Cardiac muscle cell (in vitro differentiated cells and primary cell): ENCODE results near the gene TMEM259. TPM values are rescaled to one million over a fixed set of nuclear protein-coding genes. Genes with fewer than 3 reads are reported as not detected.

Experiments used
- DNase-seq, 2 donors: peaks; one replicate each; pipeline versions ENCODE4 v3.0.0 to v3.0.0-alpha.2; 2010 to 2017; ENCODE audit warnings: low read depth in 1 of 2, low spot score in 1 of 2
- H3K27ac ChIP-seq: fragments of 200-600 bp; sonication (generic); 2 replicates; pipeline ENCODE4 v1.5.1; 2016
- H3K27me3 ChIP-seq: fragments of 200-600 bp; sonication (generic); 2 replicates; pipeline ENCODE4 v1.6.0; 2016; ENCODE audit warnings: control low read depth
- H3K36me3 ChIP-seq: fragments of 200-600 bp; sonication (generic); 2 replicates; pipeline ENCODE4 v1.5.1; 2016; ENCODE audit warnings: control low read depth
- H3K4me1 ChIP-seq: fragments of 200-600 bp; sonication (generic); 2 replicates; pipeline ENCODE4 v1.8.1; 2017; ENCODE audit warnings: low read depth, mild to moderate bottlenecking, mixed run types
- H3K4me3 ChIP-seq: fragments of 200-600 bp; sonication (generic); 2 replicates; pipeline ENCODE4 v1.5.1; 2016; ENCODE audit warnings: mild to moderate bottlenecking
- H3K9me3 ChIP-seq: fragments of 200-600 bp; sonication (generic); 2 replicates; pipeline ENCODE4 v1.5.1; 2017; ENCODE audit warnings: low read depth, mild to moderate bottlenecking, control low read depth
- CTCF ChIP-seq: IDR thresholded peaks from 2 replicates; pipeline ENCODE4 v1.5.1; 2012; ENCODE audit warnings: low read depth, mild to moderate bottlenecking, low read length
- polyA plus RNA-seq: library from polyadenylated mRNA; unstranded; fragments of >200 nt; fragmentation: Nextera tagmentation; extraction: Ambion mirVana; gene quantifications from 2 replicates; pipeline ENCODE4 v1.2.1, GENCODE V29; 2016
- total RNA-seq: library from RNA; depleted of rRNA; stranded (reverse); fragments of >200 nt; gene quantifications from 2 replicates; pipeline ENCODE4 v1.2.3, GENCODE V29; 2016

TMEM259 gene
- total and polyA plus RNA-seq, 2 experiments from 2014 or later: 370 to 403 TPM

- peak; percentile 34 to 58 for DNase-seq
- H3K4me3 ChIP-seq: no peak overlapping the region
- TF ChIP-seq CTCF: no peak
- no peaks in the 10 kb centered on the region for H3K27me3 ChIP-seq
- no peaks in the 10 kb centered on the region for H3K9me3 ChIP-seq
- H3K36me3 ChIP-seq: no peaks in the 10 kb centered on the region
- H3K27ac ChIP-seq: peak overlapping the region; percentile 85
- H3K4me1 ChIP-seq: peaks cover 8% of the 10 kb centered on the region
These were observed 40.6 kb downstream of the TMEM259 start for GRCh38 chr19:980133-980998.

GRCh38 chr19:979318-979741 lies 41.6 kb downstream of the TMEM259 start:
- Histone ChIP-seq H3K4me3 (no peak overlapping the region), H3K27me3 (no peaks in the 10 kb centered on the region), H3K36me3 (no peaks in the 10 kb centered on the region), H3K9me3 (no peaks in the 10 kb centered on the region), H3K27ac (peak overlapping the region; percentile 85), H3K4me1 (peaks cover 8% of the 10 kb centered on the region)
- DNase-seq: no peak
- TF ChIP-seq CTCF: no peak

- Histone ChIP-seq H3K4me3 (no peak overlapping the region), H3K36me3 (peaks cover 2% of the 10 kb centered on the region), H3K27me3 (no peaks in the 10 kb centered on the region), H3K27ac (peak overlapping the region; percentile 28), H3K9me3 (no peaks in the 10 kb centered on the region), H3K4me1 (peaks cover 8% of the 10 kb centered on the region)
- no peak for TF ChIP-seq CTCF
- no peak for DNase-seq
These were observed 43.9 kb downstream of the TMEM259 start for GRCh38 chr19:977058-977464.

GRCh38 chr19:976476-976875 lies 44.4 kb downstream of the TMEM259 start:
- H3K4me3 ChIP-seq: no peak overlapping the region
- peaks cover 5% of the 10 kb centered on the region for H3K36me3 ChIP-seq
- no peak for TF ChIP-seq CTCF
- H3K27me3 ChIP-seq: no peaks in the 10 kb centered on the region
- no peak for DNase-seq
- peaks cover 8% of the 10 kb centered on the region for H3K4me1 ChIP-seq
- H3K9me3 ChIP-seq: no peaks in the 10 kb centered on the region
- no peak overlapping the region for H3K27ac ChIP-seq

GRCh38 chr19:974564-975257 lies 46.2 kb downstream of the TMEM259 start:
- peaks cover 16% of the 10 kb centered on the region for H3K36me3 ChIP-seq
- no peak for TF ChIP-seq CTCF
- no peaks in the 10 kb centered on the region for H3K9me3 ChIP-seq
- no peak overlapping the region for H3K4me3 ChIP-seq
- no peaks in the 10 kb centered on the region for H3K4me1 ChIP-seq
- H3K27ac ChIP-seq: peak overlapping the region; percentile 45
- H3K27me3 ChIP-seq: no peaks in the 10 kb centered on the region
- DNase-seq: no peak
